Stomach (tissue), 4 donors: Measurements from ENCODE around the gene SEC14L2.
"Not testable (repeated sequence)": the region's sequence is repeated elsewhere in the genome, so short reads cannot be mapped to it uniquely, and the experiment has no call there.

Experiments
- CTCF ChIP-seq, 7 experiments: fragments of 450-650 bp in 4 of 7; fragments of 200-600 bp in 3 of 7; sonication (generic) in 3 of 7; IDR thresholded peaks; one replicate each; pipeline ENCODE4 v1.5.1; 2016 to 2019; ENCODE audit warnings: antibody characterized with exemption in 7 of 7, control low read depth in 2 of 7, mild to moderate bottlenecking in 1 of 7
- POLR2AphosphoS5 ChIP-seq, 3 donors: sonication (generic); formaldehyde crosslinking; IDR thresholded peaks; one replicate each; pipeline ENCODE4 v1.6.1; 2016; ENCODE audit warnings: antibody characterized with exemption in 3 of 3

GRCh38 chr22:30402766-30403104, 5.9 kb downstream of the SEC14L2 start:
- TF ChIP-seq CTCF, POLR2AphosphoS5 (IDR thresholded peaks at IDR 0.05): not testable (repeated sequence)
